NCI-H1694 treated with DMSO at 0.1 percent for 48 hours (cell line): ENCODE data around the gene HRH4.
A peak's percentile ranks its signal among the peaks of the same experiment; 100 is the strongest.

Source experiments
- DNase-seq: peaks from one replicate; lab custom pipeline; 2025; lab: John Stamatoyannopoulos, UW

Gene HRH4

GRCh38 chr18:24460388-24460787, at the start of gene HRH4:
HRH4 (plus strand) TSS chr18:24460637; CDS start chr18:24460729, 92 bp downstream.
- no peak for DNase-seq

GRCh38 chr18:24413148-24413547, 47.3 kb upstream of the HRH4 start:
- no peak for DNase-seq

- no peak for DNase-seq
These were observed 46.0 kb upstream of the HRH4 start for GRCh38 chr18:24414349-24415003.

GRCh38 chr18:24417480-24417879, 43.0 kb upstream of the HRH4 start:
- DNase-seq = no peak

GRCh38 chr18:24420551-24420950, 39.9 kb upstream of the HRH4 start:
- DNase-seq = no peak

- DNase-seq = no peak
These were observed 38.6 kb upstream of the HRH4 start for GRCh38 chr18:24421831-24422230.

GRCh38 chr18:24426073-24426397, 34.4 kb upstream of the HRH4 start:
- DNase-seq = no peak

- peak; percentile 38 for DNase-seq
These were observed 33.8 kb upstream of the HRH4 start, which contains the start of gene IMPACT for GRCh38 chr18:24426398-24427294. IMPACT (plus strand) TSS chr18:24426670; CDS start chr18:24426757, 87 bp downstream.

- DNase-seq = no peak
These were observed 33.0 kb upstream of the HRH4 start for GRCh38 chr18:24427484-24427883.

- DNase-seq = no peak
These were observed 31.7 kb upstream of the HRH4 start for GRCh38 chr18:24428709-24429108.

GRCh38 chr18:24429188-24429587, 31.2 kb upstream of the HRH4 start:
- no peak for DNase-seq

GRCh38 chr18:24432618-24433017, 27.8 kb upstream of the HRH4 start:
- no peak for DNase-seq

- DNase-seq = no peak
These were observed 23.5 kb upstream of the HRH4 start for GRCh38 chr18:24436939-24437338.

GRCh38 chr18:24443870-24444269, 16.6 kb upstream of the HRH4 start:
- no peak for DNase-seq

GRCh38 chr18:24446453-24446852, 14.0 kb upstream of the HRH4 start:
- no peak for DNase-seq

- peak; percentile 15 for DNase-seq
These were observed 13.4 kb upstream of the HRH4 start for GRCh38 chr18:24446953-24447538.

GRCh38 chr18:24447961-24448360, 12.5 kb upstream of the HRH4 start:
- no peak for DNase-seq

- no peak for DNase-seq
These were observed 3.9 kb upstream of the HRH4 start for GRCh38 chr18:24456549-24456948.

GRCh38 chr18:24459772-24460171, 665 bp upstream of the HRH4 start:
- no peak for DNase-seq

- DNase-seq = no peak
These were observed 1.6 kb downstream of the HRH4 start for GRCh38 chr18:24461996-24462395.

GRCh38 chr18:24462838-24463775, 2.7 kb downstream of the HRH4 start:
- DNase-seq = no peak

- DNase-seq = no peak
These were observed 5.0 kb downstream of the HRH4 start for GRCh38 chr18:24465486-24465885.
